ENCODE results near the gene TBL3.

GRCh38 chr16:2030036-2030435 lies 58.2 kb downstream of the TBL3 start:
- TF ChIP-seq CTCF (IDR thresholded peaks at IDR 0.05; ENCODE audit: poor library complexity, severe bottlenecking) (no peak), POLR2AphosphoS5 (IDR thresholded peaks at IDR 0.05) (no peak), REST (IDR thresholded peaks at IDR 0.05; ENCODE audit: borderline replicate concordance) (no peak), RAD21 (conservative IDR thresholded peaks at IDR 0.05) (no peak), EZH2 (IDR thresholded peaks at IDR 0.05; ENCODE audit: borderline replicate concordance, insufficient read depth, low read length, poor library complexity, severe bottlenecking) (no peak), MXI1 (conservative IDR thresholded peaks at IDR 0.05; ENCODE audit: poor library complexity, severe bottlenecking) (no peak), SMC3 (conservative IDR thresholded peaks at IDR 0.05; ENCODE audit: poor library complexity) (no peak), EP300 (conservative IDR thresholded peaks at IDR 0.05; ENCODE audit: poor library complexity, severe bottlenecking) (no peak), TAF1 (IDR thresholded peaks at IDR 0.05; ENCODE audit: low read depth) (no peak)

All from neural cell (in vitro differentiated cells).